Middle frontal gyrus (tissue), 1 donor: ENCODE measurements around the gene PTP4A2.

ENCODE experiments used
- DNase-seq: peaks from one replicate; pipeline ENCODE4 v3.0.0-alpha.2; 2015; ENCODE audit warnings: low spot score; ENCODE audit errors: extremely low spot score

The PTP4A2 gene

GRCh38 chr1:31888291-31888690 is 49.9 kb downstream of the PTP4A2 start:
- no peak for DNase-seq

- DNase-seq: no peak
Measured at GRCh38 chr1:31886866-31887265, 51.3 kb downstream of the PTP4A2 start.

- no peak for DNase-seq
Measured at GRCh38 chr1:31885851-31886250, 52.3 kb downstream of the PTP4A2 start.

- no peak for DNase-seq
Measured at GRCh38 chr1:31883357-31883942, 54.7 kb downstream of the PTP4A2 start.

- DNase-seq: no peak
Measured at GRCh38 chr1:31881688-31882000, 56.5 kb downstream of the PTP4A2 start.

GRCh38 chr1:31880957-31881687 is 57.0 kb downstream of the PTP4A2 start:
- DNase-seq: no peak

- DNase-seq: no peak
Measured at GRCh38 chr1:31879981-31880608, 58.1 kb downstream of the PTP4A2 start.

GRCh38 chr1:31878058-31878457 is 60.1 kb downstream of the PTP4A2 start:
- no peak for DNase-seq

- DNase-seq: no peak
Measured at GRCh38 chr1:31877544-31877943, 60.6 kb downstream of the PTP4A2 start.

- DNase-seq: no peak
Measured at GRCh38 chr1:31875636-31876236, 62.4 kb downstream of the PTP4A2 start.

GRCh38 chr1:31874942-31875341 is 63.2 kb downstream of the PTP4A2 start:
- DNase-seq: no peak

GRCh38 chr1:31872658-31873636 is 65.2 kb downstream of the PTP4A2 start:
- no peak for DNase-seq

- no peak for DNase-seq
Measured at GRCh38 chr1:31871703-31872102, 66.5 kb downstream of the PTP4A2 start.

- DNase-seq: no peak
Measured at GRCh38 chr1:31870086-31870736, 68.0 kb downstream of the PTP4A2 start.

GRCh38 chr1:31869449-31869848 is 68.7 kb downstream of the PTP4A2 start:
- no peak for DNase-seq

- no peak for DNase-seq
Measured at GRCh38 chr1:31868862-31869261, 69.3 kb downstream of the PTP4A2 start.

GRCh38 chr1:31867546-31867945 is 70.6 kb downstream of the PTP4A2 start:
- DNase-seq: no peak

- no peak for DNase-seq
Measured at GRCh38 chr1:31866450-31867032, 71.6 kb downstream of the PTP4A2 start.

- no peak for DNase-seq
Measured at GRCh38 chr1:31865728-31866449, 72.3 kb downstream of the PTP4A2 start.

- no peak for DNase-seq
Measured at GRCh38 chr1:31862071-31862470, 76.1 kb downstream of the PTP4A2 start.
